Karpas-422 (cell line): ENCODE measurements around the gene COX20. TPM values are rescaled to one million over a fixed set of nuclear protein-coding genes. Genes with fewer than 3 reads are reported as not detected.
"Not testable (repeated sequence)": the region's sequence is repeated elsewhere in the genome, so short reads cannot be mapped to it uniquely, and the experiment has no call there.

Source experiments
- DNase-seq: peaks from one replicate; pipeline ENCODE4 v3.0.0-alpha.2; 2015
- H2AFZ ChIP-seq: fragments of 200-600 bp; sonication (generic); 2 replicates; pipeline ENCODE4 v1.6.1; 2014; ENCODE audit warnings: antibody characterized with exemption, low read length, mixed read lengths
- H3K27ac ChIP-seq: fragments of 200-600 bp; sonication (generic); 2 replicates; pipeline ENCODE4 v1.5.1; 2014; ENCODE audit warnings: mild to moderate bottlenecking, low read length, moderate library complexity
- H3K27me3 ChIP-seq: fragments of 200-600 bp; sonication (generic); 2 replicates; pipeline ENCODE4 v1.6.1; 2014; ENCODE audit warnings: low read length, mixed read lengths
- H3K36me3 ChIP-seq: fragments of 200-600 bp; sonication (generic); 2 replicates; pipeline ENCODE4 v1.6.1; 2014; ENCODE audit warnings: low read length, mixed read lengths; ENCODE audit not compliant: insufficient read depth
- H3K4me1 ChIP-seq: fragments of 200-600 bp; sonication (generic); 2 replicates; pipeline ENCODE4 v1.6.1; 2014; ENCODE audit warnings: mild to moderate bottlenecking, low read length, mixed read lengths
- H3K4me2 ChIP-seq: fragments of 200-600 bp; sonication (generic); 2 replicates; pipeline ENCODE4 v1.6.1; 2014; ENCODE audit warnings: low read length, low read depth, mild to moderate bottlenecking; ENCODE audit not compliant: poor library complexity, severe bottlenecking
- H3K4me3 ChIP-seq: fragments of 200-600 bp; sonication (generic); 2 replicates; pipeline ENCODE4 v1.5.1; 2014; ENCODE audit warnings: mild to moderate bottlenecking, antibody characterized with exemption, low read length, mixed read lengths
- H3K79me2 ChIP-seq: fragments of 200-600 bp; sonication (generic); 2 replicates; pipeline ENCODE4 v1.6.1; 2014; ENCODE audit warnings: mild to moderate bottlenecking, low read length, mixed read lengths
- H3K9ac ChIP-seq: fragments of 200-600 bp; sonication (generic); 2 replicates; pipeline ENCODE4 v1.6.0; 2014; ENCODE audit warnings: low read length
- H3K9me2 ChIP-seq: fragments of 200-600 bp; sonication (generic), shearing (Covaris generic); replicated peaks from 2 replicates; pipeline ENCODE4 v1.6.0; 2014; ENCODE audit warnings: mild to moderate bottlenecking, low read length, moderate library complexity; ENCODE audit not compliant: insufficient read depth
- H3K9me3 ChIP-seq: fragments of 300-700, 200-600 bp; sonication (generic); 2 replicates; pipeline ENCODE4 v1.6.1; 2014; ENCODE audit warnings: low read length, mixed read lengths
- H4K20me1 ChIP-seq: fragments of 200-600 bp; sonication (generic); 2 replicates; pipeline ENCODE4 v1.6.1; 2014; ENCODE audit warnings: mild to moderate bottlenecking, antibody characterized with exemption, low read length, low read depth; ENCODE audit not compliant: insufficient read depth
- total RNA-seq: library from RNA; depleted of rRNA; stranded (reverse); fragments of >200 nt; shearing (Covaris generic); gene quantifications from 2 replicates; pipeline ENCODE4 v1.2.3, GENCODE V29; 2014; ENCODE audit warnings: low replicate concordance

The COX20 gene
- total RNA-seq, 1 experiment from 2014 or later: 24.1 TPM

- peak overlapping the region; percentile 91; the same call in 1 of the 2 replicates for H3K9ac ChIP-seq
- not testable (repeated sequence) for H4K20me1 ChIP-seq, H3K36me3 ChIP-seq, H3K9me2 ChIP-seq, H3K9me3 ChIP-seq, H3K27me3 ChIP-seq, DNase-seq
- H3K27ac ChIP-seq: peak overlapping the region; percentile 90
- H3K4me3 ChIP-seq: peak overlapping the region; percentile 76
- peak overlapping the region; percentile 97; the same call in 1 of the 2 replicates for H2AFZ ChIP-seq
- peak overlapping the region; percentile 68 for H3K4me2 ChIP-seq
- peaks cover 37% of the 10 kb centered on the region for H3K4me1 ChIP-seq
- peaks cover 27% of the 10 kb centered on the region for H3K79me2 ChIP-seq
Measured at GRCh38 chr1:244833260-244833659, 2.2 kb upstream of the COX20 start.

- Histone ChIP-seq H3K36me3 (0 out of 2 replicates have a peak, but pooled peaks cover 4% of the 10 kb centered on the region), H3K9me2 (no peaks in the 10 kb centered on the region), H3K4me3 (peak overlapping the region; percentile 76), H3K79me2 (peaks cover 31% of the 10 kb centered on the region), H4K20me1 (no peaks in the 10 kb centered on the region; the same call in 1 of the 2 replicates), H3K27ac (peak overlapping the region; percentile 90), H3K9me3 (no peaks in the 10 kb centered on the region), H3K4me2 (peak overlapping the region; percentile 68), H3K27me3 (no peaks in the 10 kb centered on the region), H3K9ac (peak overlapping the region; percentile 91), H3K4me1 (peaks cover 44% of the 10 kb centered on the region), H2AFZ (peak overlapping the region; percentile 97)
- DNase-seq: peak; percentile 81
Measured at GRCh38 chr1:244833734-244834542, 1.5 kb upstream of the COX20 start.

GRCh38 chr1:244834543-244835275 is 749 bp upstream of the COX20 start:
- H3K9me3 ChIP-seq: no peaks in the 10 kb centered on the region
- H4K20me1 ChIP-seq: no peaks in the 10 kb centered on the region; the same call in 1 of the 2 replicates
- 0 out of 2 replicates have a peak overlapping the region, but pooled peaks have one; percentile 97 for H2AFZ ChIP-seq
- peak; percentile 97 for DNase-seq
- H3K27ac ChIP-seq: peak overlapping the region; percentile 90
- peak overlapping the region; percentile 68 for H3K4me2 ChIP-seq
- no peaks in the 10 kb centered on the region for H3K27me3 ChIP-seq
- peak overlapping the region; percentile 76 for H3K4me3 ChIP-seq
- no peaks in the 10 kb centered on the region for H3K9me2 ChIP-seq
- peaks cover 51% of the 10 kb centered on the region for H3K4me1 ChIP-seq
- peaks cover 4% of the 10 kb centered on the region; the same call in 1 of the 2 replicates for H3K36me3 ChIP-seq
- H3K9ac ChIP-seq: peak overlapping the region; percentile 91
- peaks cover 39% of the 10 kb centered on the region for H3K79me2 ChIP-seq

- no peaks in the 10 kb centered on the region for H3K27me3 ChIP-seq
- no peak overlapping the region for H2AFZ ChIP-seq
- H4K20me1 ChIP-seq: no peaks in the 10 kb centered on the region; the same call in 1 of the 2 replicates
- peaks cover 64% of the 10 kb centered on the region for H3K4me1 ChIP-seq
- peaks cover 18% of the 10 kb centered on the region; the same call in 1 of the 2 replicates for H3K36me3 ChIP-seq
- H3K4me3 ChIP-seq: peak overlapping the region; percentile 76
- peak overlapping the region; percentile 68 for H3K4me2 ChIP-seq
- peak overlapping the region; percentile 90 for H3K27ac ChIP-seq
- H3K9me3 ChIP-seq: no peaks in the 10 kb centered on the region
- H3K9ac ChIP-seq: peak overlapping the region; percentile 91
- peaks cover 53% of the 10 kb centered on the region for H3K79me2 ChIP-seq
- no peak for DNase-seq
- H3K9me2 ChIP-seq: no peaks in the 10 kb centered on the region
Measured at GRCh38 chr1:244836135-244836521, 670 bp downstream of the COX20 start.

- peak overlapping the region; percentile 90 for H3K27ac ChIP-seq
- H3K4me3 ChIP-seq: peak overlapping the region; percentile 76
- peak overlapping the region; percentile 91 for H3K9ac ChIP-seq
- no peak for DNase-seq
- H3K9me2 ChIP-seq: no peaks in the 10 kb centered on the region
- H3K79me2 ChIP-seq: peaks cover 58% of the 10 kb centered on the region
- no peaks in the 10 kb centered on the region for H3K27me3 ChIP-seq
- H2AFZ ChIP-seq: no peak overlapping the region
- H3K36me3 ChIP-seq: peaks cover 22% of the 10 kb centered on the region; the same call in 1 of the 2 replicates
- H3K4me2 ChIP-seq: peak overlapping the region; percentile 68
- H3K4me1 ChIP-seq: peaks cover 69% of the 10 kb centered on the region
- no peaks in the 10 kb centered on the region for H3K9me3 ChIP-seq
- no peaks in the 10 kb centered on the region; the same call in 1 of the 2 replicates for H4K20me1 ChIP-seq
Measured at GRCh38 chr1:244836584-244836983, 1.1 kb downstream of the COX20 start.

- Histone ChIP-seq H3K27me3 (no peaks in the 10 kb centered on the region), H4K20me1 (no peaks in the 10 kb centered on the region; the same call in 1 of the 2 replicates), H3K9ac (peak overlapping the region; percentile 91), H3K9me2 (no peaks in the 10 kb centered on the region), H3K4me2 (peak overlapping the region; percentile 68), H3K4me1 (peaks cover 77% of the 10 kb centered on the region), H3K36me3 (peaks cover 33% of the 10 kb centered on the region; the same call in 1 of the 2 replicates), H3K4me3 (peak overlapping the region; percentile 76), H3K27ac (peak overlapping the region; percentile 90), H2AFZ (no peak overlapping the region), H3K9me3 (no peaks in the 10 kb centered on the region), H3K79me2 (peaks cover 66% of the 10 kb centered on the region)
- no peak for DNase-seq
Measured at GRCh38 chr1:244837597-244838258, 2.3 kb downstream of the COX20 start.

- H3K36me3 ChIP-seq: peaks cover 52% of the 10 kb centered on the region
- H3K79me2 ChIP-seq: peaks cover 78% of the 10 kb centered on the region
Measured at GRCh38 chr1:244839656-244840055, 4.2 kb downstream of the COX20 start.

More at GRCh38 chr1:244839656-244840055, 4.2 kb downstream of the COX20 start:
- Histone ChIP-seq H3K9me3 (no peaks in the 10 kb centered on the region), H3K27me3 (no peaks in the 10 kb centered on the region), H3K4me1 (peaks cover 68% of the 10 kb centered on the region), H3K27ac (peak overlapping the region; percentile 28), H3K4me3 (no peak overlapping the region), H2AFZ (no peak overlapping the region), H3K4me2 (peak overlapping the region; percentile 7), H4K20me1 (no peaks in the 10 kb centered on the region; the same call in 1 of the 2 replicates), H3K9me2 (no peaks in the 10 kb centered on the region), H3K9ac (no peak overlapping the region)
- no peak for DNase-seq
